Measurements from ENCODE around the gene SMAP2.
A peak's percentile ranks its signal among the peaks of the same experiment; 100 is the strongest.

The SMAP2 gene

DNA sequence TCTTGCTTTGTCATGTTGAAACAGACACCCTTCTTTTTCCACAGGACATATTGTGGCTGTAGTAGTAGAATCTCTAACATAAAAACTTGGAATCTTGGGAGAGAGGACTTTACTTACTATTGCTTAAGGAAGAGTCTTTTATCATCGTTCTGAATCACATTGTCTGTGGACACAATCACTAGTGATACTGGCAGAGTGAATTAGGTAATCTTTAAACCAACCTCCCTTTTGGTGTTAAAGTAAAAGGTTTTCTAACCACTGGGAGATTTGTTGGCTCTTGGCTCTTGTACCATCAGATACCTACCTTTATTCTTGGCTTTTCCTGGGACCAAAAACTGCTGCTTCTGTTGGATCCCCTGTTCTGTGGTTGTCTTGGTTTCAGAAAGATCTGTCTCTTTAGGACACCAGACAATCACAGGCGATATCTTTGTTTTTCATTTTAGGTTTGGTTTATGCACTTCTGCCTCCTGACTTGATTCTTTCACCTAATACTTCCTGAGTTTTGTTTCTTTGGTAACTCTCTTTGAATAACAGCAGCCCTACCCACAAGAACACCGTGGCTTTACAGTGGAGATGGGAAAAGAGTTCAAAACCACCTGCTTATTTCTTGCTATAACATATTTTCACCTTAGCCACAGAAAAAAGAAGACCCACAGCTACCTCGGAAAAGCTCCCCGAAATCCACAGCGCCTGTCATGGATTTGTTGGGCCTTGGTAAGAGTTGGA, 40.2 kb downstream of the SMAP2 start:
- TF ChIP-seq, protein P1, sequence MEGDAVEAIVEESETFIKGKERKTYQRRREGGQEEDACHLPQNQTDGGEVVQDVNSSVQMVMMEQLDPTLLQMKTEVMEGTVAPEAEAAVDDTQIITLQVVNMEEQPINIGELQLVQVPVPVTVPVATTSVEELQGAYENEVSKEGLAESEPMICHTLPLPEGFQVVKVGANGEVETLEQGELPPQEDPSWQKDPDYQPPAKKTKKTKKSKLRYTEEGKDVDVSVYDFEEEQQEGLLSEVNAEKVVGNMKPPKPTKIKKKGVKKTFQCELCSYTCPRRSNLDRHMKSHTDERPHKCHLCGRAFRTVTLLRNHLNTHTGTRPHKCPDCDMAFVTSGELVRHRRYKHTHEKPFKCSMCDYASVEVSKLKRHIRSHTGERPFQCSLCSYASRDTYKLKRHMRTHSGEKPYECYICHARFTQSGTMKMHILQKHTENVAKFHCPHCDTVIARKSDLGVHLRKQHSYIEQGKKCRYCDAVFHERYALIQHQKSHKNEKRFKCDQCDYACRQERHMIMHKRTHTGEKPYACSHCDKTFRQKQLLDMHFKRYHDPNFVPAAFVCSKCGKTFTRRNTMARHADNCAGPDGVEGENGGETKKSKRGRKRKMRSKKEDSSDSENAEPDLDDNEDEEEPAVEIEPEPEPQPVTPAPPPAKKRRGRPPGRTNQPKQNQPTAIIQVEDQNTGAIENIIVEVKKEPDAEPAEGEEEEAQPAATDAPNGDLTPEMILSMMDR (IDR thresholded peaks at IDR 0.05; ENCODE audit: unreplicated experiment in 3 of 3) = no peak
- Mint-ChIP-seq H3K27me3 (ENCODE audit: low read depth) (no peaks in the 10 kb centered on the region), H3K36me3 (ENCODE audit: low read depth) (peaks cover 50% of the 10 kb centered on the region), H3K4me3 (no peak overlapping the region), H3K9me3 (no peaks in the 10 kb centered on the region), H3K4me1 (no peaks in the 10 kb centered on the region), H3K27ac (no peak overlapping the region)

- Mint-ChIP-seq H3K36me3 (ENCODE audit: low read depth) (peaks cover 51% of the 10 kb centered on the region), H3K4me1 (no peaks in the 10 kb centered on the region), H3K9me3 (no peaks in the 10 kb centered on the region), H3K4me3 (no peak overlapping the region), H3K27ac (no peak overlapping the region), H3K27me3 (ENCODE audit: low read depth) (no peaks in the 10 kb centered on the region)
- TF ChIP-seq, protein P1 (IDR thresholded peaks at IDR 0.05; ENCODE audit: unreplicated experiment in 3 of 3) = no peak
These were observed 40.8 kb downstream of the SMAP2 start for GRCh38 chr1:40414331-40414730.

GRCh38 chr1:40416709-40417108, 43.2 kb downstream of the SMAP2 start:
- Mint-ChIP-seq H3K27me3 (ENCODE audit: low read depth) (no peaks in the 10 kb centered on the region), H3K9me3 (no peaks in the 10 kb centered on the region), H3K27ac (no peak overlapping the region), H3K36me3 (ENCODE audit: low read depth) (peaks cover 49% of the 10 kb centered on the region), H3K4me1 (no peaks in the 10 kb centered on the region), H3K4me3 (no peak overlapping the region)
- TF ChIP-seq, protein P1 (IDR thresholded peaks at IDR 0.05; ENCODE audit: unreplicated experiment in 3 of 3) = no peak

GRCh38 chr1:40421431-40422384, 48.2 kb downstream of the SMAP2 start:
- peak overlapping the region in 1 of 3 experiments; percentile 41 for H3K27ac Mint-ChIP-seq
- H3K36me3 Mint-ChIP-seq (ENCODE audit: low read depth) = peaks cover 30% of the 10 kb centered on the region
- no peaks in the 10 kb centered on the region for H3K9me3 Mint-ChIP-seq
- no peak overlapping the region for H3K4me3 Mint-ChIP-seq
- no peaks in the 10 kb centered on the region for H3K27me3 Mint-ChIP-seq (ENCODE audit: low read depth)
- TF ChIP-seq, protein P1 (IDR thresholded peaks at IDR 0.05; ENCODE audit: unreplicated experiment in 3 of 3) = no peak
- H3K4me1 Mint-ChIP-seq = no peaks in the 10 kb centered on the region

DNA sequence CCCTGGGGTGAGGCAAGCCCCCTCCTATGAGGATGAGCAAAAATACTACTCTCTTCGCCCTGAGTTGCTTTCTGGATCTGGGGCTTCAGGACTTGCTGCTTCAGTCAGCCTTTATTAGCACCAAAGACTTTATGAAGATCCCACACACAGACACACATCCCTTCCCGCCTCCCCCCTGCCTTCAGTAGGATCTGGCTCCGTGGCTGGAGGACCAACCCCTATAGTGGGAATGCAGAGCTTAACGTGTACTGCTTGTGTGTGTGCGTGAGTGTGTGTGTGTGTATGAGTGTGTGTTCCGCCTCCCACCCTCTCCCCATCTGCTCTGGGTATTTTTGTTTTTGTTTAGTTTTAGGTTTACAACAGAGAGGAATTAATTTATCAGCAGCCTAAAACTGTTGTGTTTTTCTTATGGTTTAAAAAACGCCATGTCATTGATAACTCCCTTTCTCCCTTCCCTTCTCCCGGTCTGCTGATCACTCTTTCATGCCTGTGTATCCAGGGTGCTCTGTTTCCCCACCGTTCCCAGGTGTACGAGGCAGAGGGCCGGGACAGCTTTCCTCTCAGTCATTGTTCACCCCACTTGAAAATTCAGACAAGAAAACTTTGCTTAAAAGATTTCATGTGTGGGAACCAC, 49.2 kb downstream of the SMAP2 start:
- TF ChIP-seq, protein P1 (IDR thresholded peaks at IDR 0.05; ENCODE audit: unreplicated experiment in 3 of 3) = no peak
- no peaks in the 10 kb centered on the region for H3K4me1 Mint-ChIP-seq
- H3K27ac Mint-ChIP-seq = peak overlapping the region in 1 of 3 experiments; percentile 1
- no peak overlapping the region for H3K4me3 Mint-ChIP-seq
- no peaks in the 10 kb centered on the region for H3K9me3 Mint-ChIP-seq
- peaks cover 20% of the 10 kb centered on the region for H3K36me3 Mint-ChIP-seq (ENCODE audit: low read depth)
- no peaks in the 10 kb centered on the region for H3K27me3 Mint-ChIP-seq (ENCODE audit: low read depth)

All from nephron (organoid).